ENCODE results near the gene TTC3.
"Not testable (repeated sequence)": the region's sequence is repeated elsewhere in the genome, so short reads cannot be mapped to it uniquely, and the experiment has no call there.

The TTC3 gene

GRCh38 chr21:37114301-37114700, 41.2 kb downstream of the TTC3 start:
- H3K36me3 ChIP-seq (ENCODE audit: control insufficient read depth in 2 of 2, insufficient read depth in 1 of 2, low read length in 2 of 2); H3K27ac ChIP-seq (ENCODE audit: extremely low read depth, low read depth, low read length); CTCF ChIA-PET; POLR2A ChIA-PET; H3K4me3 ChIP-seq (ENCODE audit: low read depth, low read length); H3K4me1 ChIP-seq (ENCODE audit: control insufficient read depth, insufficient read depth, low read length); H3K9me3 ChIP-seq (ENCODE audit: control insufficient read depth, insufficient read depth, low read depth, low read length): not testable (repeated sequence)
- peak; percentile 96 for TF ChIP-seq ZNF184 (tag by site-specific recombination; IDR thresholded peaks at IDR 0.05)

GRCh38 chr21:37116459-37116858, 43.4 kb downstream of the TTC3 start:
- CTCF ChIA-PET, result interaction anchor here (0.6 to 0.7 kb wide), 3 partner anchors 12 to 725 kb away, joined by 3 read pairs; no protein-coding TSS in a partner anchor
- H3K36me3 ChIP-seq (ENCODE audit: control insufficient read depth in 2 of 2, insufficient read depth in 1 of 2, low read length in 2 of 2), result not testable (repeated sequence)

GRCh38 chr21:37117204-37117603, 44.1 kb downstream of the TTC3 start:
- H3K9me3 ChIP-seq (ENCODE audit: control insufficient read depth, insufficient read depth, low read depth, low read length), result no peaks in the 10 kb centered on the region

More at GRCh38 chr21:37116459-37116858, 43.4 kb downstream of the TTC3 start:
- H3K9me3 ChIP-seq (ENCODE audit: control insufficient read depth, insufficient read depth, low read depth, low read length); H3K27ac ChIP-seq (ENCODE audit: extremely low read depth, low read depth, low read length); H3K4me3 ChIP-seq (ENCODE audit: low read depth, low read length); POLR2A ChIA-PET: not testable (repeated sequence)
- peaks cover 15% of the 10 kb centered on the region for H3K4me1 ChIP-seq (ENCODE audit: control insufficient read depth, insufficient read depth, low read length)

DNA sequence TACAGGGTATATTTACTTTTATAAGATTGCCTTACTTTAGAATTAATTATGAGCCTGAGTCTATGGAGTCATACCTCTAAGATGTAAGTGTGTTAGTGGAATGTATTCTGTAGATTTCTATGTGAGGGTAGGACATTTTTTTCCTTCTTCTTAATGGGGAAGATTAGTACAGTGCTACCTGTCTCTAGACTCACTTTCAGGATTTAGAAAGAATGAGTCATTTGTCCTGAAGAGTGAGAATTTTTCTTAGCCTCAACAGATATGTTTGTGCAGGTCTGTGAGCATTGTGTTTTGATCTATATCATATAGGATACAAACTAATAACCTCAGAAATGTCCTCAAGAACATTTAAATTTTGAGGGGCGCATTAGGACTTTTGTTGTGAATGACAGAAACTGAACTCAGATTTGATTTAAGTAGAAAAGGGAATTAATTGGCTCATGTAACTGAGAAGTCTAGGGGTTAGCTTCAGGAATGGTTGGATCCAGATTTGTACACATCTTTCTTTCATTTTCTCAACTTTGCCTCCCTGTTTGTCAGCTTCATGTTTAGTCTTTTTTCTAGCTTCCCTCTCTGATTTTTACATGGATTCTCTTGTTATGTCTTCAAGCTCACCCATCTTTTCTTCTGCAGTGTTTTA, 45.3 kb downstream of the TTC3 start:
- no peak overlapping the region for H3K4me3 ChIP-seq (ENCODE audit: low read depth, low read length)
- H3K9me3 ChIP-seq (ENCODE audit: control insufficient read depth, insufficient read depth, low read depth, low read length), result no peaks in the 10 kb centered on the region
- TF ChIP-seq PRDM10 (tag by site-specific recombination; IDR thresholded peaks at IDR 0.05) (peak; percentile 51; the same call in 1 of the 2 replicates), ZBTB8A (tag by site-specific recombination; IDR thresholded peaks at IDR 0.05) (no peak), ZNF155 (tag by site-specific recombination; IDR thresholded peaks at IDR 0.05) (no peak)
- TF ChIP-seq, protein P1, sequence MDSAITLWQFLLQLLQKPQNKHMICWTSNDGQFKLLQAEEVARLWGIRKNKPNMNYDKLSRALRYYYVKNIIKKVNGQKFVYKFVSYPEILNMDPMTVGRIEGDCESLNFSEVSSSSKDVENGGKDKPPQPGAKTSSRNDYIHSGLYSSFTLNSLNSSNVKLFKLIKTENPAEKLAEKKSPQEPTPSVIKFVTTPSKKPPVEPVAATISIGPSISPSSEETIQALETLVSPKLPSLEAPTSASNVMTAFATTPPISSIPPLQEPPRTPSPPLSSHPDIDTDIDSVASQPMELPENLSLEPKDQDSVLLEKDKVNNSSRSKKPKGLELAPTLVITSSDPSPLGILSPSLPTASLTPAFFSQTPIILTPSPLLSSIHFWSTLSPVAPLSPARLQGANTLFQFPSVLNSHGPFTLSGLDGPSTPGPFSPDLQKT (IDR thresholded peaks at IDR 0.05; ENCODE audit: borderline replicate concordance, low read depth, low read length), result no peak
- peaks cover 15% of the 10 kb centered on the region for H3K4me1 ChIP-seq (ENCODE audit: control insufficient read depth, insufficient read depth, low read length)
- H3K36me3 ChIP-seq (ENCODE audit: control insufficient read depth in 2 of 2, insufficient read depth in 1 of 2, low read length in 2 of 2), result peaks cover 4 to 5% of the 10 kb centered on the region in 2 experiments
- ChIA-PET CTCF (interaction anchor here (0.9 kb wide), 1 partner anchor 48 kb away, joined by 3 read pairs; no protein-coding TSS in a partner anchor), POLR2A (no interaction called here)
- H3K27ac ChIP-seq (ENCODE audit: extremely low read depth, low read depth, low read length), result no peak overlapping the region

More at GRCh38 chr21:37117204-37117603, 44.1 kb downstream of the TTC3 start:
- ChIA-PET POLR2A (no interaction called here), CTCF (interaction anchor here (0.6 to 0.7 kb wide), 2 partner anchors 150 to 726 kb away, joined by 3 read pairs; no protein-coding TSS in a partner anchor)
- no peak overlapping the region for H3K27ac ChIP-seq (ENCODE audit: extremely low read depth, low read depth, low read length)
- H3K4me1 ChIP-seq (ENCODE audit: control insufficient read depth, insufficient read depth, low read length), result peaks cover 15% of the 10 kb centered on the region
- no peaks in the 10 kb centered on the region; a peak in 1 of 3 replicates for H3K36me3 ChIP-seq (ENCODE audit: control insufficient read depth in 2 of 2, insufficient read depth in 1 of 2, low read length in 2 of 2)
- H3K4me3 ChIP-seq (ENCODE audit: low read depth, low read length), result no peak overlapping the region
- TF ChIP-seq ZNF48 (tag by site-specific recombination; IDR thresholded peaks at IDR 0.05) (no peak), ZNF221 (tag by site-specific recombination; IDR thresholded peaks at IDR 0.05; ENCODE audit: borderline replicate concordance) (no peak), ZNF2 (tag by site-specific recombination; IDR thresholded peaks at IDR 0.05) (no peak)
